Measurements from ENCODE around the gene FBXO17. TPM values are rescaled to one million over a fixed set of nuclear protein-coding genes. Genes with fewer than 3 reads are reported as not detected.
A peak's percentile ranks its signal among the peaks of the same experiment; 100 is the strongest.

Gene FBXO17
- total RNA-seq, 1 experiment from 2014 or later: 8.1 TPM

GRCh38 chr19:38912600-38913514, 62.7 kb downstream of the FBXO17 start:
- Histone ChIP-seq H3K79me2 (ENCODE audit: low read depth) (no peaks in the 10 kb centered on the region), H3K9me3 (ENCODE audit: insufficient read depth, low read depth) (no peaks in the 10 kb centered on the region), H3K36me3 (ENCODE audit: low read depth) (no peaks in the 10 kb centered on the region), H3K4me3 (no peak overlapping the region), H3K9me2 (ENCODE audit: insufficient read depth) (no peaks in the 10 kb centered on the region), H3F3A (ENCODE audit: insufficient read depth, low read depth) (peaks cover 7% of the 10 kb centered on the region; the same call in 1 of the 2 replicates), H4K20me1 (ENCODE audit: insufficient read depth) (no peaks in the 10 kb centered on the region), H3K4me2 (no peak overlapping the region), H3K27ac (no peak overlapping the region), H3K4me1 (replicated peaks; ENCODE audit: insufficient read depth) (no peaks in the 10 kb centered on the region), H3K27me3 (ENCODE audit: insufficient read depth, low read depth) (no peaks in the 10 kb centered on the region), H2AFZ (no peak overlapping the region)
- CTCF ChIA-PET: no interaction called here
- TF ChIP-seq CTCF (conservative IDR thresholded peaks at IDR 0.05): no peak
- no peak for TF ChIP-seq EZH2 (IDR thresholded peaks at IDR 0.05; ENCODE audit: low read depth)
- POLR2A ChIA-PET (ENCODE audit: unreplicated experiment): interaction anchor here (0.6 kb wide), 1 partner anchor 509 kb away, joined by 6 read pairs; no protein-coding TSS in a partner anchor
- BruUV-seq (replicated peaks): no TSS peak
- peak in 1 of 2 experiments; percentile 39 for DNase-seq
- intact Hi-C loops (cut with micrococcal nuclease; ENCODE audit: unreplicated experiment): no loop called here

GRCh38 chr19:38911388-38912001, 64.0 kb downstream of the FBXO17 start:
- no TSS peak for BruUV-seq (replicated peaks)
- ChIA-PET POLR2A (ENCODE audit: unreplicated experiment) (interaction anchor here (0.6 kb wide), 1 partner anchor 12 kb away, joined by 6 read pairs; the partner anchor contains the start of gene NFKBIB), CTCF (no interaction called here)
- Histone ChIP-seq H3K4me2 (no peak overlapping the region), H3K9me2 (ENCODE audit: insufficient read depth) (no peaks in the 10 kb centered on the region), H3K79me2 (ENCODE audit: low read depth) (no peaks in the 10 kb centered on the region), H3F3A (ENCODE audit: insufficient read depth, low read depth) (peaks cover 7% of the 10 kb centered on the region; the same call in 1 of the 2 replicates), H4K20me1 (ENCODE audit: insufficient read depth) (no peaks in the 10 kb centered on the region), H3K4me1 (replicated peaks; ENCODE audit: insufficient read depth) (no peaks in the 10 kb centered on the region), H3K9me3 (ENCODE audit: insufficient read depth, low read depth) (no peaks in the 10 kb centered on the region), H3K27me3 (ENCODE audit: insufficient read depth, low read depth) (no peaks in the 10 kb centered on the region), H3K36me3 (ENCODE audit: low read depth) (no peaks in the 10 kb centered on the region), H2AFZ (no peak overlapping the region), H3K4me3 (no peak overlapping the region), H3K27ac (no peak overlapping the region)
- no peak for TF ChIP-seq EZH2 (IDR thresholded peaks at IDR 0.05; ENCODE audit: low read depth)
- TF ChIP-seq CTCF (conservative IDR thresholded peaks at IDR 0.05): no peak
- intact Hi-C loops (cut with micrococcal nuclease; ENCODE audit: unreplicated experiment): no loop called here
- DNase-seq: no peak

- CTCF ChIA-PET: no interaction called here
- Histone ChIP-seq H2AFZ (no peak overlapping the region), H3K36me3 (ENCODE audit: low read depth) (no peaks in the 10 kb centered on the region), H3K4me1 (replicated peaks; ENCODE audit: insufficient read depth) (no peaks in the 10 kb centered on the region), H3K27ac (no peak overlapping the region), H3K79me2 (ENCODE audit: low read depth) (no peaks in the 10 kb centered on the region), H3K4me2 (no peak overlapping the region), H3K27me3 (ENCODE audit: insufficient read depth, low read depth) (no peaks in the 10 kb centered on the region), H3K4me3 (no peak overlapping the region), H4K20me1 (ENCODE audit: insufficient read depth) (no peaks in the 10 kb centered on the region), H3K9me3 (ENCODE audit: insufficient read depth, low read depth) (no peaks in the 10 kb centered on the region), H3K9me2 (ENCODE audit: insufficient read depth) (no peaks in the 10 kb centered on the region), H3F3A (ENCODE audit: insufficient read depth, low read depth) (peaks cover 7% of the 10 kb centered on the region; the same call in 1 of the 2 replicates)
- no TSS peak for BruUV-seq (replicated peaks)
- POLR2A ChIA-PET (ENCODE audit: unreplicated experiment): no interaction called here
- DNase-seq: no peak
- no peak for TF ChIP-seq CTCF (conservative IDR thresholded peaks at IDR 0.05)
- TF ChIP-seq EZH2 (IDR thresholded peaks at IDR 0.05; ENCODE audit: low read depth): no peak
- intact Hi-C loops (cut with micrococcal nuclease; ENCODE audit: unreplicated experiment): no loop called here
These were observed 65.1 kb downstream of the FBXO17 start for GRCh38 chr19:38910488-38910887.
